Adrenal gland (tissue), 12 donors: Measurements from ENCODE around the gene PI4KA. TPM values are rescaled to one million over a fixed set of nuclear protein-coding genes. Genes with fewer than 3 reads are reported as not detected.
A peak's percentile ranks its signal among the peaks of the same experiment; 100 is the strongest.

Source experiments
- DNase-seq, 7 donors: peaks; one replicate each; pipeline ENCODE4 v3.0.0-alpha.2; 2019 to 2020
- H3K27ac ChIP-seq, 5 donors: fragments of 200-600 bp; sonication (generic) in 4 of 5; 1 replicate in 3 of 5; 2 replicates in 2 of 5; pipeline versions ENCODE4 v1.5.1 to v1.8.0; 2016 to 2020; ENCODE audit warnings: mild to moderate bottlenecking in 1 of 5
- H3K27me3 ChIP-seq: fragments of 200-600 bp; 2 replicates; pipeline ENCODE4 v1.8.0; 2021
- H3K36me3 ChIP-seq, 2 donors: fragments of 200-600 bp; replicated peaks in 1 of 2; 1 replicate in 1 of 2; 2 replicates in 1 of 2; pipeline versions ENCODE4 v1.5.1 to v1.8.0; 2018 to 2022
- H3K4me1 ChIP-seq, 2 donors: fragments of 200-600 bp; replicated peaks in 1 of 2; 1 replicate in 1 of 2; 2 replicates in 1 of 2; pipeline versions ENCODE4 v1.5.1 to v1.8.0; 2018 to 2021
- H3K4me3 ChIP-seq, 4 donors: fragments of 200-600 bp; sonication (generic) in 3 of 4; one replicate each; pipeline ENCODE4 v1.5.1; 2016 to 2018
- H3K9me3 ChIP-seq, 3 donors: fragments of 200-600 bp; sonication (generic) in 1 of 3; replicated peaks in 1 of 3; 1 replicate in 2 of 3; 2 replicates in 1 of 3; pipeline versions ENCODE4 v1.5.1 to v1.8.0; 2016 to 2021
- CTCF ChIP-seq, 6 experiments: fragments of 450-650 bp in 4 of 6; fragments of 200-600 bp in 2 of 6; sonication (generic) in 1 of 6; IDR thresholded peaks; 1 replicate in 5 of 6; 2 replicates in 1 of 6; pipeline versions ENCODE4 v1.5.1 to v1.8.0; 2016 to 2021; ENCODE audit warnings: antibody characterized with exemption in 6 of 6, mild to moderate bottlenecking in 2 of 6, moderate library complexity in 1 of 6
- POLR2A ChIP-seq, 2 donors: fragments of 450-650 bp; IDR thresholded peaks; one replicate each; pipeline ENCODE4 v1.6.1; 2017; ENCODE audit warnings: antibody characterized with exemption in 2 of 2, mild to moderate bottlenecking in 2 of 2, moderate library complexity in 1 of 2
- WGBS, 4 donors: extraction: QIAGEN DNeasy Blood & Tissue Kit in 2 of 4; methylation state at CpG; one replicate each; pipeline versions ENCODE4 v1.1.5 to v1.1.7; 2013 to 2017; 5-methylcytosine and 5-hydroxymethylcytosine counted together
- intact Hi-C, 2 donors: fragments of 100-400 bp; cut with DNase I; formaldehyde crosslinking; loops; one replicate each; pipeline versions ENCODE4 v1.14.1 to v1.15.0; 2022 to 2023
- polyA plus RNA-seq, 3 donors: library from polyadenylated mRNA; stranded (reverse); fragments of 200-250 nt in 2 of 3; fragments of 350-450 nt in 1 of 3; fragmentation: Illumina TruSeq in 1 of 3; extraction: RNeasy Lipid Tissue Mini Kit (QIAGEN cat#74804) in 1 of 3; gene quantifications; one replicate each; pipeline ENCODE4 v1.2.3, GENCODE V29; 2013 to 2014
- total RNA-seq, 9 donors: library from RNA; depleted of rRNA in 4 of 9; stranded (reverse); fragments of >200 nt in 4 of 9; fragments of 120-200 nt in 1 of 9; fragmentation: NEBNext Ultra II Directional in 1 of 9; extraction: Animal tissue kit (Norgen Biotek cat#: 25700) in 1 of 9; gene quantifications; one replicate each; pipeline versions ENCODE4 v1.1.0 to v1.2.4, GENCODE V29; 2013 to 2023
- donor health status: healthy with polysubstance abuse.
- donor health status: Bipolar disorder and iron deficiency.
- donor health status: DM: yes; HTN: yes; CAD: no.
- donor health status: DM: no; HTN: no; CAD: no.
- donor health status: DM: no; HTN: no; CAD: no.
- donor health status: DM: yes; HTN: yes; CAD: no.

PI4KA gene
- total and polyA plus RNA-seq, 12 donors: 36.4 to 134 (median 85.6) TPM

- Histone ChIP-seq H3K36me3 (peaks cover 0 to 77% of the 10 kb centered on the region in 2 donors), H3K27ac (no peak overlapping the region), H3K9me3 (no peaks in the 10 kb centered on the region), H3K4me3 (no peak overlapping the region), H3K4me1 (no peaks in the 10 kb centered on the region), H3K27me3 (no peaks in the 10 kb centered on the region)
- intact Hi-C loops: no loop called here
- TF ChIP-seq POLR2A (IDR thresholded peaks at IDR 0.05): no peak
- TF ChIP-seq CTCF (IDR thresholded peaks at IDR 0.05): no peak
- peak in 1 of 7 donors; percentile 25 for DNase-seq
- 86 to 96% (median 91%) methylated on average over 9 of the region's 9 CpGs for WGBS, 4 donors
These were observed 48.0 kb downstream of the PI4KA start for GRCh38 chr22:20810645-20811044.

- Histone ChIP-seq H3K4me1 (no peaks in the 10 kb centered on the region), H3K27me3 (no peaks in the 10 kb centered on the region), H3K9me3 (no peaks in the 10 kb centered on the region), H3K4me3 (no peak overlapping the region), H3K27ac (no peak overlapping the region), H3K36me3 (peaks cover 0 to 81% of the 10 kb centered on the region in 2 donors)
- TF ChIP-seq POLR2A (IDR thresholded peaks at IDR 0.05) (no peak), CTCF (IDR thresholded peaks at IDR 0.05) (no peak)
- intact Hi-C loops: loop anchor here in 1 of 2 donors (10.0 kb wide), 1 partner anchor 55 kb away; no protein-coding TSS in a partner anchor
- WGBS, 4 donors: 90 to 92% (median 92%) methylated on average over 4 to 6 of the region's 6 CpGs
- peak in 1 of 7 donors; percentile 23 for DNase-seq
These were observed 48.9 kb downstream of the PI4KA start for GRCh38 chr22:20809538-20810185.

- Histone ChIP-seq H3K9me3 (no peaks in the 10 kb centered on the region), H3K27ac (no peak overlapping the region), H3K36me3 (peaks cover 0 to 81% of the 10 kb centered on the region in 2 donors), H3K27me3 (no peaks in the 10 kb centered on the region), H3K4me1 (no peaks in the 10 kb centered on the region), H3K4me3 (no peak overlapping the region)
- no peak for TF ChIP-seq POLR2A (IDR thresholded peaks at IDR 0.05)
- no peak for TF ChIP-seq CTCF (IDR thresholded peaks at IDR 0.05)
- WGBS, 4 donors: 72 to 87% (median 78%) methylated on average over 4 of the region's 4 CpGs
- peak in 1 of 7 donors; percentile 20 for DNase-seq
- intact Hi-C loops: loop anchor here in 1 of 2 donors (10.0 kb wide), 1 partner anchor 56 kb away; no protein-coding TSS in a partner anchor
These were observed 49.8 kb downstream of the PI4KA start for GRCh38 chr22:20808844-20809243.

- 71 to 85% (median 74%) methylated on average over 4 of the region's 4 CpGs for WGBS, 4 donors
- H3K36me3 ChIP-seq: peaks cover 0 to 82% of the 10 kb centered on the region in 2 donors
- TF ChIP-seq CTCF (IDR thresholded peaks at IDR 0.05) (no peak), POLR2A (IDR thresholded peaks at IDR 0.05) (no peak)
- no peaks in the 10 kb centered on the region for H3K4me1 ChIP-seq
- H3K4me3 ChIP-seq: no peak overlapping the region
- DNase-seq: peak in 2 of 7 donors; percentile 19 to 44
- H3K27ac ChIP-seq: no peak overlapping the region
- H3K9me3 ChIP-seq: no peaks in the 10 kb centered on the region
- no peaks in the 10 kb centered on the region for H3K27me3 ChIP-seq
- intact Hi-C loops: loop anchor here in 1 of 2 donors (10.0 kb wide), 1 partner anchor 57 kb away; no protein-coding TSS in a partner anchor
These were observed 51.3 kb downstream of the PI4KA start for GRCh38 chr22:20807315-20807752.
